CD4-positive, alpha-beta memory T cell (primary cell): ENCODE results near the gene ASCC3. TPM values are rescaled to one million over a fixed set of nuclear protein-coding genes. Genes with fewer than 3 reads are reported as not detected.

ENCODE experiments used
- CTCF ChIA-PET: fragments of 350-600 bp; sonication (Branson Sonifier 250); formaldehyde crosslinking; loops from one replicate; lab custom pipeline; 2021; ENCODE audit warnings: inconsistent platforms; ENCODE audit not compliant: partially characterized antibody; lab: Charles Lee
- POLR2A ChIA-PET: fragments of 350-600 bp; sonication (Branson Sonifier 250); formaldehyde crosslinking; loops from one replicate; lab custom pipeline; 2021; ENCODE audit not compliant: partially characterized antibody; lab: Charles Lee
- DNase-seq, 5 donors: peaks; one replicate each; pipeline versions ENCODE4 v3.0.0 to v3.0.0-alpha.2; 2020 to 2022; ENCODE audit warnings: mixed read lengths in 1 of 5
- H3K27ac ChIP-seq: one replicate; pipeline ENCODE4 v1.7.0; 2013; ENCODE audit warnings: low read depth, low read length
- H3K27me3 ChIP-seq: 2 replicates; pipeline ENCODE4 v1.7.0; 2013; ENCODE audit warnings: mild to moderate bottlenecking, low read length, moderate library complexity; ENCODE audit not compliant: insufficient read depth
- H3K36me3 ChIP-seq: 2 replicates; pipeline ENCODE4 v1.7.0; 2013; ENCODE audit warnings: mild to moderate bottlenecking, low read length, moderate library complexity; ENCODE audit not compliant: insufficient read depth
- H3K4me1 ChIP-seq: 2 replicates; pipeline ENCODE4 v1.7.0; 2013; ENCODE audit warnings: mild to moderate bottlenecking, low read length, moderate library complexity; ENCODE audit not compliant: insufficient read depth
- H3K4me3 ChIP-seq, 2 donors: one replicate each; pipeline ENCODE4 v1.7.0; 2013; ENCODE audit warnings: low read length in 2 of 2, mild to moderate bottlenecking in 1 of 2
- H3K9me3 ChIP-seq, 2 donors: one replicate each; pipeline ENCODE4 v1.7.0; 2013; ENCODE audit warnings: low read length in 2 of 2, control low read depth in 1 of 2; ENCODE audit not compliant: control insufficient read depth in 1 of 2
- H3K27ac Mint-ChIP-seq, 7 donors: one replicate each; pipeline ENCODE4 v1.8.0; 2020 to 2021; ENCODE audit warnings: mixed read lengths in 7 of 7, mild to moderate bottlenecking in 6 of 7, inconsistent platforms in 3 of 7, moderate library complexity in 3 of 7
- H3K27me3 Mint-ChIP-seq, 2 donors: one replicate each; pipeline ENCODE4 v1.8.0; 2020 to 2021; ENCODE audit warnings: mixed read lengths in 2 of 2
- H3K36me3 Mint-ChIP-seq, 2 donors: one replicate each; pipeline ENCODE4 v1.8.0; 2020 to 2021; ENCODE audit warnings: mixed read lengths in 2 of 2, inconsistent platforms in 1 of 2, mild to moderate bottlenecking in 1 of 2
- H3K4me1 Mint-ChIP-seq, 4 donors: one replicate each; pipeline ENCODE4 v1.8.0; 2020 to 2021; ENCODE audit warnings: mixed read lengths in 4 of 4, mild to moderate bottlenecking in 1 of 4
- H3K4me3 Mint-ChIP-seq, 8 donors: one replicate each; pipeline ENCODE4 v1.8.0; 2020 to 2021; ENCODE audit warnings: mixed read lengths in 8 of 8, mild to moderate bottlenecking in 7 of 8, moderate library complexity in 6 of 8, inconsistent platforms in 3 of 8
- H3K9me3 Mint-ChIP-seq, 8 donors: one replicate each; pipeline ENCODE4 v1.8.0; 2020 to 2021; ENCODE audit warnings: mixed read lengths in 8 of 8, mild to moderate bottlenecking in 5 of 8, inconsistent platforms in 3 of 8, moderate library complexity in 1 of 8
- intact Hi-C: fragments of 100-400 bp; cut with micrococcal nuclease; formaldehyde crosslinking; loops from one replicate; pipeline ENCODE4 v1.15.1; 2023
- polyA plus RNA-seq, 2 donors: library from polyadenylated mRNA; unstranded; fragments of 300-500 nt; fragmentation: Illumina TruSeq; gene quantifications; one replicate each; pipeline ENCODE4 v1.2.3, GENCODE V29; 2021
- total RNA-seq, 2 experiments: library from RNA; stranded (reverse); gene quantifications; one replicate each; pipeline ENCODE4 v1.2.3, GENCODE V29; 2021

The ASCC3 gene
- total and polyA plus RNA-seq, 4 experiments from 2014 or later = 13.0 to 57.9 (median 43.1) TPM

GRCh38 chr6:100553243-100553642, 327.9 kb downstream of the ASCC3 start:
- Mint-ChIP-seq H3K9me3 (no peaks in the 10 kb centered on the region), H3K27ac (peak overlapping the region in 1 of 7 donors; percentile 34)

GRCh38 chr6:100549406-100550167, 331.5 kb downstream of the ASCC3 start:
- Mint-ChIP-seq H3K4me1 (peaks cover 0 to 4% (median 3%) of the 10 kb centered on the region in 4 donors), H3K27me3 (no peaks in the 10 kb centered on the region), H3K36me3 (peaks cover 13 to 35% of the 10 kb centered on the region in 2 donors), H3K4me3 (no peak overlapping the region), H3K27ac (peak overlapping the region in 1 of 7 donors; percentile 8), H3K9me3 (peaks cover 0 to 1% (median 0%) of the 10 kb centered on the region in 8 donors)
- CTCF ChIA-PET = no interaction called here
- POLR2A ChIA-PET = no interaction called here
- Histone ChIP-seq H3K27me3 (no peaks in the 10 kb centered on the region), H3K27ac (no peak overlapping the region), H3K4me3 (no peak overlapping the region), H3K36me3 (no peaks in the 10 kb centered on the region), H3K9me3 (no peaks in the 10 kb centered on the region), H3K4me1 (no peaks in the 10 kb centered on the region)
- no peak for DNase-seq
- intact Hi-C loops = no loop called here

More at GRCh38 chr6:100553243-100553642, 327.9 kb downstream of the ASCC3 start:
- Mint-ChIP-seq H3K4me3 (no peak overlapping the region), H3K27me3 (no peaks in the 10 kb centered on the region), H3K36me3 (peaks cover 9 to 19% of the 10 kb centered on the region in 2 donors), H3K4me1 (peaks cover 0 to 6% (median 4%) of the 10 kb centered on the region in 4 donors)
- ChIA-PET POLR2A (no interaction called here), CTCF (no interaction called here)
- no peak overlapping the region for H3K4me3 ChIP-seq
- H3K36me3 ChIP-seq = no peaks in the 10 kb centered on the region
- H3K4me1 ChIP-seq = no peaks in the 10 kb centered on the region
- intact Hi-C loops = no loop called here
- no peaks in the 10 kb centered on the region for H3K9me3 ChIP-seq
- DNase-seq = no peak
- no peak overlapping the region for H3K27ac ChIP-seq
- H3K27me3 ChIP-seq = no peaks in the 10 kb centered on the region

GRCh38 chr6:100538086-100538485, 343.0 kb downstream of the ASCC3 start:
- H3K27ac ChIP-seq = no peak overlapping the region
- Mint-ChIP-seq H3K4me3 (no peak overlapping the region), H3K9me3 (peaks cover 0 to 9% (median 0%) of the 10 kb centered on the region in 8 donors), H3K36me3 (peaks cover 46 to 65% of the 10 kb centered on the region in 2 donors), H3K27me3 (no peaks in the 10 kb centered on the region), H3K27ac (no peak overlapping the region), H3K4me1 (no peaks in the 10 kb centered on the region)
- H3K9me3 ChIP-seq = no peaks in the 10 kb centered on the region
- no peak overlapping the region for H3K4me3 ChIP-seq
- peaks cover 6% of the 10 kb centered on the region for H3K36me3 ChIP-seq
- no peaks in the 10 kb centered on the region for H3K4me1 ChIP-seq
- POLR2A ChIA-PET = no interaction called here
- no peak for DNase-seq
- intact Hi-C loops = no loop called here
- CTCF ChIA-PET = no interaction called here
- H3K27me3 ChIP-seq = no peaks in the 10 kb centered on the region

DNA sequence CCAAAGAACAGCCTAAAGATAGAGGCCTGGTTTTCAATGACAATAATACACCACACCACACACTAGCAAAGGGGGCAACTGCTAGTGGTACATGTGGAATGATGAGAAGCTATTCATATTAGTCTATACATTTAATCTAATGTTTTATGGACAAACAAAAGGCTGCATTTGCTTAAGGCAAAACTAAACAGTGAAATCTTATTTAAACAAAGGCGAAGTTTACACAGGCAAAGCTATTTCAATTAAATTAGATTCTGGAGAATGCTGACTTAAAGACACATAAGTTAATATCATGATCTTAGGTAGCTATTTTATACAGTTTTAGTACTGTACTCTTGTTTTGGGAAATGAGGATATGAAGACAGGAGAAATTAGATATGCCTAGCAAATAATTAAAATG, 362.5 kb downstream of the ASCC3 start:
- no peaks in the 10 kb centered on the region for H3K9me3 Mint-ChIP-seq
- CTCF ChIA-PET = interaction anchor here (1.5 kb wide), 1 partner anchor 37 kb away, joined by 3 read pairs; no protein-coding TSS in a partner anchor
- H3K4me3 Mint-ChIP-seq = no peak overlapping the region
- Histone ChIP-seq H3K36me3 (no peaks in the 10 kb centered on the region), H3K27me3 (no peaks in the 10 kb centered on the region), H3K4me1 (no peaks in the 10 kb centered on the region), H3K4me3 (no peak overlapping the region), H3K27ac (no peak overlapping the region), H3K9me3 (no peaks in the 10 kb centered on the region)
- H3K36me3 Mint-ChIP-seq = peaks cover 35 to 37% of the 10 kb centered on the region in 2 donors
- intact Hi-C loops = no loop called here
- H3K27ac Mint-ChIP-seq = no peak overlapping the region
- no peaks in the 10 kb centered on the region for H3K27me3 Mint-ChIP-seq
- no peak for DNase-seq
- peaks cover 0 to 1% (median 0%) of the 10 kb centered on the region in 4 donors for H3K4me1 Mint-ChIP-seq
- POLR2A ChIA-PET = no interaction called here

GRCh38 chr6:100517633-100518032, 363.5 kb downstream of the ASCC3 start:
- intact Hi-C loops = no loop called here

DNA sequence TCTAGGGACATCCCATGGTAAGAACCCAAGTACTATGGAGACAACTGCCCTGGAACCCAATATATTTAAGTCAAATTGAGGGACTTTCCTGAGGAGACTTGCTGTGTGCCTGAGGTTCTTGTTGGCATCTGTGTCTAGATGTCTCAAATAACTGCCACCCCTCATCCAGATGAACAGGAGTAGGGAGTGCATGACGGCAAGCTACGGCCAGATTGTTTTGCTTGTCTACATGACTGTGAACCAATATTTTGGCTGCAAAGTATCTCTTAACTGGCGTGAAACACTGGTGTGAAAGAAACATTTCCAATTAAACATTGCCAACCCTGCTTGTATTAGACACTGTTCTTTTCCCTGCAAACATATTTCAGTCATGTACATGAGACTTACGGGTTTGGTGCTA, 364.0 kb downstream of the ASCC3 start:
- no peaks in the 10 kb centered on the region for H3K4me1 ChIP-seq
- Mint-ChIP-seq H3K9me3 (no peaks in the 10 kb centered on the region), H3K4me1 (no peaks in the 10 kb centered on the region), H3K27me3 (no peaks in the 10 kb centered on the region), H3K36me3 (peaks cover 40 to 42% of the 10 kb centered on the region in 2 donors), H3K4me3 (no peak overlapping the region), H3K27ac (no peak overlapping the region)
- no peak overlapping the region for H3K4me3 ChIP-seq
- no peaks in the 10 kb centered on the region for H3K9me3 ChIP-seq
- H3K36me3 ChIP-seq = peaks cover 5% of the 10 kb centered on the region
- intact Hi-C loops = no loop called here
- no peaks in the 10 kb centered on the region for H3K27me3 ChIP-seq
- no peak overlapping the region for H3K27ac ChIP-seq
- ChIA-PET CTCF (no interaction called here), POLR2A (no interaction called here)
- no peak for DNase-seq

More at GRCh38 chr6:100517633-100518032, 363.5 kb downstream of the ASCC3 start:
- Histone ChIP-seq H3K27ac (no peak overlapping the region), H3K36me3 (no peaks in the 10 kb centered on the region), H3K4me3 (no peak overlapping the region), H3K4me1 (no peaks in the 10 kb centered on the region), H3K27me3 (no peaks in the 10 kb centered on the region), H3K9me3 (no peaks in the 10 kb centered on the region)
- no peak for DNase-seq
- Mint-ChIP-seq H3K27ac (no peak overlapping the region), H3K4me1 (peaks cover 0 to 1% (median 0%) of the 10 kb centered on the region in 4 donors), H3K4me3 (no peak overlapping the region), H3K27me3 (no peaks in the 10 kb centered on the region), H3K9me3 (no peaks in the 10 kb centered on the region), H3K36me3 (peaks cover 37 to 42% of the 10 kb centered on the region in 2 donors)
- CTCF ChIA-PET = interaction anchor here (1.5 kb wide), 1 partner anchor 37 kb away, joined by 3 read pairs; no protein-coding TSS in a partner anchor
- POLR2A ChIA-PET = no interaction called here

- no peaks in the 10 kb centered on the region for H3K4me1 Mint-ChIP-seq
- H3K27me3 Mint-ChIP-seq = no peaks in the 10 kb centered on the region
- Histone ChIP-seq H3K27me3 (no peaks in the 10 kb centered on the region), H3K27ac (no peak overlapping the region), H3K4me3 (no peak overlapping the region), H3K9me3 (no peaks in the 10 kb centered on the region), H3K36me3 (peaks cover 22% of the 10 kb centered on the region), H3K4me1 (no peaks in the 10 kb centered on the region)
- no peak overlapping the region for H3K27ac Mint-ChIP-seq
- no peak overlapping the region for H3K4me3 Mint-ChIP-seq
- no peaks in the 10 kb centered on the region for H3K9me3 Mint-ChIP-seq
- CTCF ChIA-PET = no interaction called here
- peaks cover 49 to 56% of the 10 kb centered on the region in 2 donors for H3K36me3 Mint-ChIP-seq
- POLR2A ChIA-PET = no interaction called here
- DNase-seq = no peak
- intact Hi-C loops = no loop called here
Measured at GRCh38 chr6:100514660-100515059, 366.5 kb downstream of the ASCC3 start.
